ENCODE results near the gene PANX2.
"Not testable (repeated sequence)": the region's sequence is repeated elsewhere in the genome, so short reads cannot be mapped to it uniquely, and the experiment has no call there.

The PANX2 gene

GRCh38 chr22:50199251-50199721 is 28.8 kb downstream of the PANX2 start:
- TF ChIP-seq Cebpa-rat (IDR thresholded peaks at IDR 0.05), result no peak
- peaks cover 62% of the 10 kb centered on the region for H3K36me3 ChIP-seq
- peaks cover 77% of the 10 kb centered on the region for H4K20me1 ChIP-seq
- peak overlapping the region; percentile 95 for H3K9ac ChIP-seq
- peak overlapping the region; percentile 96 for H3K4me3 ChIP-seq
- H3K27me3 ChIP-seq, result no peaks in the 10 kb centered on the region
- peak overlapping the region; percentile 98 for H3K4me2 ChIP-seq
- no peaks in the 10 kb centered on the region for H3K9me3 ChIP-seq
- H3K4me1 ChIP-seq, result peaks cover 85% of the 10 kb centered on the region
- peak overlapping the region; percentile 94 for H3K27ac ChIP-seq

GRCh38 chr22:50199829-50200460 is 29.4 kb downstream of the PANX2 start:
- Histone ChIP-seq H3K4me3 (peak overlapping the region; percentile 96), H3K4me1 (peaks cover 85% of the 10 kb centered on the region), H3K9me3 (no peaks in the 10 kb centered on the region), H3K4me2 (peak overlapping the region; percentile 98), H3K27ac (peak overlapping the region; percentile 94), H3K9ac (peak overlapping the region; percentile 95), H4K20me1 (peaks cover 78% of the 10 kb centered on the region), H3K27me3 (no peaks in the 10 kb centered on the region), H3K36me3 (peaks cover 62% of the 10 kb centered on the region)
- no peak for TF ChIP-seq Cebpa-rat (IDR thresholded peaks at IDR 0.05)

- no peaks in the 10 kb centered on the region for H3K9me3 ChIP-seq
- H3K4me1 ChIP-seq, result peaks cover 85% of the 10 kb centered on the region
- peak within 1 kb of the TSS; percentile 94 for H3K27ac ChIP-seq
- no peaks in the 10 kb centered on the region for H3K27me3 ChIP-seq
- H3K4me3 ChIP-seq, result peak within 1 kb of the TSS; percentile 96
- H3K4me2 ChIP-seq, result peak within 1 kb of the TSS; percentile 98
- no peak for TF ChIP-seq Cebpa-rat (IDR thresholded peaks at IDR 0.05)
- peak within 1 kb of the TSS; percentile 95 for H3K9ac ChIP-seq
- H3K36me3 ChIP-seq, result peaks cover 63% of the 10 kb centered on the region
- H4K20me1 ChIP-seq, result peaks cover 78% of the 10 kb centered on the region
Measured at GRCh38 chr22:50200461-50201190, 30.1 kb downstream of the PANX2 start, which contains the start of gene SELENOO. TSS of gene SELENOO (plus strand) at chr22:50201011. CDS start at chr22:50201037, 26 bp downstream.

DNA sequence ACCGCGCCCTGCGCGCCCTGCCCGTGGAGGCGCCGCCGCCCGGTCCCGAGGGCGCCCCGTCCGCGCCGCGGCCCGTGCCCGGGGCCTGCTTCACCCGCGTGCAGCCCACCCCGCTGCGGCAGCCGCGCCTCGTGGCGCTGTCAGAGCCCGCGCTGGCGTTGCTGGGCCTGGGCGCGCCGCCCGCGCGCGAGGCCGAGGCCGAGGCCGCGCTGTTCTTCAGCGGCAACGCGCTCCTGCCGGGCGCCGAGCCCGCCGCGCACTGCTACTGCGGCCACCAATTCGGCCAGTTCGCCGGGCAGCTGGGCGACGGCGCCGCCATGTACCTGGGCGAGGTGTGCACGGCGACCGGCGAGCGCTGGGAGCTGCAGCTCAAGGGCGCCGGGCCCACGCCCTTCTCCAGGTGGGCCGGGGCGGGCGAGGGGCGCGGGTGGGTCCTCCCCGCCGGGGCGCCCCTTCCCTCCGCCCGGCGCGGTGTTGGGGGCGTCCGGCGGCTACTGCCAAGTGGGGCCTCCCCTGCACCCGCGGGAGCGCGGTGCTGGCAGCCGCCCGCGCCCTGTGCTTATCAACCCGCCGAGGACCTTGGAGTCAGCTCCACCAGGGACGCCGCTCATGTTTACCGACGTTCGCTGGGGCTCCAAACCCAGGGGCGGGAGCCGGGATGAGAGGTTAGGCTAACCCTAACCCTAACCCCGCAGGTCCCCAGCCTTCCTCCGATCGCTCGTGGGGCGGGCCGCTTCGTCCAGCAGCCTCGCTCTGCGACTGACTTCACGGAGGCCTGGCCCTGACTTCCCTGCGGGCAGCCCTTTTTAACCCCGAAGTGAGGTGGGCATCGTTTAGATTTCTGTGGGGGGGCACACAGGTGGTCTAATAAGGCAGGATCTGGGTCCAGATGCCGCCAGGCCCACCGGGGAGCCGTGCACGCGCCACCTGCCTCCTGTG is 30.9 kb downstream of the PANX2 start:
- Histone ChIP-seq H3K4me3 (peak overlapping the region; percentile 96), H3K9ac (peak overlapping the region; percentile 95), H3K36me3 (peaks cover 63% of the 10 kb centered on the region), H3K4me1 (peaks cover 85% of the 10 kb centered on the region), H3K27ac (peak overlapping the region; percentile 93), H3K9me3 (no peaks in the 10 kb centered on the region), H3K4me2 (peak overlapping the region; percentile 89), H3K27me3 (no peaks in the 10 kb centered on the region), H4K20me1 (peaks cover 78% of the 10 kb centered on the region)
- TF ChIP-seq Cebpa-rat (IDR thresholded peaks at IDR 0.05), result no peak

- Histone ChIP-seq H3K9ac (peak overlapping the region; percentile 95), H3K27ac (peak overlapping the region; percentile 93), H3K36me3 (peaks cover 62% of the 10 kb centered on the region)
Measured at GRCh38 chr22:50202130-50202666, 31.7 kb downstream of the PANX2 start.

GRCh38 chr22:50203288-50203687 is 32.8 kb downstream of the PANX2 start:
- no peaks in the 10 kb centered on the region for H3K9me3 ChIP-seq
- peaks cover 85% of the 10 kb centered on the region for H3K4me1 ChIP-seq
- no peak for TF ChIP-seq Cebpa-rat (IDR thresholded peaks at IDR 0.05)
- H3K27me3 ChIP-seq, result no peaks in the 10 kb centered on the region
- H3K4me2 ChIP-seq, result peak overlapping the region; percentile 89; the same call in 1 of the 2 replicates
- H3K4me3 ChIP-seq, result no peak overlapping the region
- H3K27ac ChIP-seq, result no peak overlapping the region
- peaks cover 86% of the 10 kb centered on the region for H4K20me1 ChIP-seq
- peaks cover 53% of the 10 kb centered on the region for H3K36me3 ChIP-seq
- H3K9ac ChIP-seq, result no peak overlapping the region

More at GRCh38 chr22:50202130-50202666, 31.7 kb downstream of the PANX2 start:
- H3K27me3 ChIP-seq, result no peaks in the 10 kb centered on the region
- peaks cover 78% of the 10 kb centered on the region for H4K20me1 ChIP-seq
- peaks cover 85% of the 10 kb centered on the region for H3K4me1 ChIP-seq
- H3K9me3 ChIP-seq, result no peaks in the 10 kb centered on the region
- H3K4me3 ChIP-seq, result peak overlapping the region; percentile 96
- H3K4me2 ChIP-seq, result peak overlapping the region; percentile 89
- no peak for TF ChIP-seq Cebpa-rat (IDR thresholded peaks at IDR 0.05)

GRCh38 chr22:50204571-50204970 is 34.0 kb downstream of the PANX2 start:
- Histone ChIP-seq H3K27me3 (no peaks in the 10 kb centered on the region), H3K36me3 (peaks cover 48% of the 10 kb centered on the region), H3K4me1 (peaks cover 85% of the 10 kb centered on the region), H3K27ac (peak overlapping the region; percentile 42; the same call in 1 of the 2 replicates), H3K9ac (0 out of 2 replicates have a peak overlapping the region, but pooled peaks have one; percentile 15), H3K4me2 (peak overlapping the region; percentile 79), H3K4me3 (no peak overlapping the region), H3K9me3 (no peaks in the 10 kb centered on the region), H4K20me1 (peaks cover 88% of the 10 kb centered on the region)
- TF ChIP-seq Cebpa-rat (IDR thresholded peaks at IDR 0.05), result no peak

DNA sequence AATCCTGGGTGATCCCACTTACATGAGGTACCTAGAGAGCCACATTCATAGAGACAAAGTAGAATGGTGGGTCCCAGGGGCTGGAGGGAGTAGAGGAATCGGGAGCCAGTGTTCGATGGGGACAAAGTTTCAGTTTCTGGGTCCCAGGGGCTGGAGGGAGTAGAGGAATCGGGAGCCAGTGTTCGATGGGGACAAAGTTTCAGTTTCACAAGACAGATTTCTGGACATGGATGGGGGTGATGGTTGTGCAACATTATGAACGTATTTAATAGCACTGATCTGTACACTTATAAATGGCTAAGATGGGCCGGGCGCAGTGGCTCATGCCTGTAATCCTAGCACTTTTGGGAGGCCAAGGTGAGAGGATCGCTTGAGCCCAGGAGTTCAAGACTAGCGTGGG is 34.5 kb downstream of the PANX2 start:
- H3K9ac ChIP-seq, result 0 out of 2 replicates have a peak overlapping the region, but pooled peaks have one; percentile 15
- H3K4me1 ChIP-seq, result peaks cover 85% of the 10 kb centered on the region
- peaks cover 47% of the 10 kb centered on the region for H3K36me3 ChIP-seq
- peaks cover 90% of the 10 kb centered on the region for H4K20me1 ChIP-seq
- H3K27me3 ChIP-seq, H3K9me3 ChIP-seq, H3K4me3 ChIP-seq: not testable (repeated sequence)
- H3K4me2 ChIP-seq, result peak overlapping the region; percentile 79
- peak overlapping the region; percentile 42 for H3K27ac ChIP-seq

All from BLaER1 (cell line).